Measurements from ENCODE around the gene ELFN2.

The ELFN2 gene

GRCh38 chr22:37345863-37346504 is 81.3 kb downstream of the ELFN2 start:
- H3K27me3 ChIP-seq (replicated peaks; ENCODE audit: control insufficient read depth, insufficient read depth, low read length), result no peaks in the 10 kb centered on the region; the same call in none of the 2 replicates
- no peak overlapping the region for H3K4me3 ChIP-seq (replicated peaks; ENCODE audit: low read depth, low read length)
- no peak for TF ChIP-seq CTCF (IDR thresholded peaks at IDR 0.05; ENCODE audit: insufficient read depth, low read length, poor library complexity, severe bottlenecking)
- no peaks in the 10 kb centered on the region for H3K36me3 ChIP-seq (ENCODE audit: control insufficient read depth, insufficient read depth, low read length)
- DNase-seq (ENCODE audit: extremely low read depth, insufficient read length), result no peak

GRCh38 chr22:37344735-37345449 is 82.4 kb downstream of the ELFN2 start:
- no peak overlapping the region for H3K4me3 ChIP-seq (replicated peaks; ENCODE audit: low read depth, low read length)
- no peaks in the 10 kb centered on the region for H3K36me3 ChIP-seq (ENCODE audit: control insufficient read depth, insufficient read depth, low read length)
- no peaks in the 10 kb centered on the region; the same call in none of the 2 replicates for H3K27me3 ChIP-seq (replicated peaks; ENCODE audit: control insufficient read depth, insufficient read depth, low read length)
- no peak for DNase-seq (ENCODE audit: extremely low read depth, insufficient read length)
- no peak for TF ChIP-seq CTCF (IDR thresholded peaks at IDR 0.05; ENCODE audit: insufficient read depth, low read length, poor library complexity, severe bottlenecking)

GRCh38 chr22:37343863-37344734 is 83.2 kb downstream of the ELFN2 start:
- no peaks in the 10 kb centered on the region for H3K36me3 ChIP-seq (ENCODE audit: control insufficient read depth, insufficient read depth, low read length)
- TF ChIP-seq CTCF (IDR thresholded peaks at IDR 0.05; ENCODE audit: insufficient read depth, low read length, poor library complexity, severe bottlenecking), result no peak
- H3K27me3 ChIP-seq (replicated peaks; ENCODE audit: control insufficient read depth, insufficient read depth, low read length), result no peaks in the 10 kb centered on the region; the same call in none of the 2 replicates
- no peak overlapping the region for H3K4me3 ChIP-seq (replicated peaks; ENCODE audit: low read depth, low read length)
- DNase-seq (ENCODE audit: extremely low read depth, insufficient read length), result no peak

- H3K4me3 ChIP-seq (replicated peaks; ENCODE audit: low read depth, low read length), result no peak overlapping the region
- no peak for DNase-seq (ENCODE audit: extremely low read depth, insufficient read length)
- TF ChIP-seq CTCF (IDR thresholded peaks at IDR 0.05; ENCODE audit: insufficient read depth, low read length, poor library complexity, severe bottlenecking), result no peak
- H3K36me3 ChIP-seq (ENCODE audit: control insufficient read depth, insufficient read depth, low read length), result no peaks in the 10 kb centered on the region
- no peaks in the 10 kb centered on the region; the same call in none of the 2 replicates for H3K27me3 ChIP-seq (replicated peaks; ENCODE audit: control insufficient read depth, insufficient read depth, low read length)
These were observed 83.9 kb downstream of the ELFN2 start for GRCh38 chr22:37343348-37343747.

- H3K36me3 ChIP-seq (ENCODE audit: control insufficient read depth, insufficient read depth, low read length), result no peaks in the 10 kb centered on the region
- no peaks in the 10 kb centered on the region; the same call in none of the 2 replicates for H3K27me3 ChIP-seq (replicated peaks; ENCODE audit: control insufficient read depth, insufficient read depth, low read length)
- DNase-seq (ENCODE audit: extremely low read depth, insufficient read length), result no peak
- H3K4me3 ChIP-seq (replicated peaks; ENCODE audit: low read depth, low read length), result no peak overlapping the region
- no peak for TF ChIP-seq CTCF (IDR thresholded peaks at IDR 0.05; ENCODE audit: insufficient read depth, low read length, poor library complexity, severe bottlenecking)
These were observed 85.2 kb downstream of the ELFN2 start for GRCh38 chr22:37342065-37342464.

Measured in GM06990 (cell line).